PC-3 (cell line): Measurements from ENCODE around the gene PRSS27. TPM values are rescaled to one million over a fixed set of nuclear protein-coding genes. Genes with fewer than 3 reads are reported as not detected.

Experiments
- ATAC-seq: fragments of 200-7000 bp; cut with Tn5 transposase; 2 replicates; pipeline ENCODE4 v1.9.1; 2020; ENCODE audit warnings: mild to moderate bottlenecking, moderate library complexity
- BruUV-seq: library from RNA; stranded (reverse); fragments of 400-500 nt; replicated peaks from 2 replicates; lab custom pipeline; 2021; lab: Mats Ljungman, UMichigan
- CTCF ChIA-PET: fragments of 300-600 bp; sonication (Branson Sonifier 250); formaldehyde crosslinking; loops from one replicate; lab custom pipeline; 2022; ENCODE audit warnings: antibody characterized with exemption; lab: Charles Lee
- POLR2A ChIA-PET: fragments of 300-600 bp; sonication (Branson Sonifier 250); formaldehyde crosslinking; loops from one replicate; lab custom pipeline; 2022; ENCODE audit warnings: antibody characterized with exemption; ENCODE audit not compliant: unreplicated experiment; lab: Charles Lee
- DNase-seq: peaks from one replicate; pipeline ENCODE4 v3.0.0-alpha.2; 2015
- H2AFZ ChIP-seq: fragments of 300-600 bp; sonication (generic); 2 replicates; pipeline ENCODE4 v1.6.0; 2016; ENCODE audit warnings: antibody characterized with exemption, low read length
- H3F3A ChIP-seq: fragments of 300-600 bp; sonication (generic); one replicate; pipeline ENCODE4 v1.6.0; 2017; ENCODE audit warnings: antibody characterized with exemption, low read length, control low read depth, mild to moderate bottlenecking; ENCODE audit not compliant: unreplicated experiment
- H3K27ac ChIP-seq: fragments of 300-600 bp; sonication (generic); 2 replicates; pipeline ENCODE4 v1.5.1; 2016; ENCODE audit warnings: mild to moderate bottlenecking, low read length
- H3K27me3 ChIP-seq: fragments of 300-600 bp; sonication (generic); 2 replicates; pipeline ENCODE4 v1.6.1; 2016; ENCODE audit warnings: low read length, mixed read lengths
- H3K36me3 ChIP-seq: fragments of 300-600 bp; sonication (generic); 2 replicates; pipeline ENCODE4 v1.6.1; 2016; ENCODE audit warnings: low read depth, mixed run types, low read length, mixed read lengths
- H3K4me1 ChIP-seq: fragments of 300-600 bp; sonication (generic); 2 replicates; pipeline ENCODE4 v1.5.1; 2016; ENCODE audit warnings: low read length; ENCODE audit not compliant: insufficient read depth
- H3K4me2 ChIP-seq: fragments of 300-600 bp; sonication (generic); 2 replicates; pipeline ENCODE4 v1.6.0; 2016; ENCODE audit warnings: low read length
- H3K4me3 ChIP-seq: fragments of 300-600 bp; sonication (generic); 2 replicates; pipeline ENCODE4 v1.5.1; 2016; ENCODE audit warnings: mild to moderate bottlenecking, low read length, mixed read lengths
- H3K79me2 ChIP-seq: fragments of 300-600 bp; sonication (generic); 2 replicates; pipeline ENCODE4 v1.6.1; 2017; ENCODE audit warnings: low read length, mixed read lengths
- H3K9ac ChIP-seq: fragments of 300-600 bp; sonication (generic); 2 replicates; pipeline ENCODE4 v1.6.0; 2016; ENCODE audit warnings: mild to moderate bottlenecking, low read length
- H3K9me2 ChIP-seq: fragments of 300-600 bp; sonication (generic); replicated peaks from 2 replicates; pipeline ENCODE4 v1.6.1; 2016; ENCODE audit warnings: mixed run types, low read length, mixed read lengths
- H3K9me3 ChIP-seq: fragments of 300-600 bp; sonication (generic); 2 replicates; pipeline ENCODE4 v1.6.1; 2016; ENCODE audit warnings: low read length, mixed read lengths
- H4K20me1 ChIP-seq: fragments of 300-600 bp; sonication (generic); 2 replicates; pipeline ENCODE4 v1.6.1; 2016; ENCODE audit warnings: low read length, mixed read lengths
- EZH2 ChIP-seq: fragments of 300-600 bp; sonication (generic); IDR thresholded peaks from one replicate; pipeline ENCODE4 v1.6.1; 2017; ENCODE audit warnings: antibody characterized with exemption, mild to moderate bottlenecking, low read length; ENCODE audit not compliant: unreplicated experiment
- EZH2phosphoT487 ChIP-seq: fragments of 300-600 bp; sonication (generic); IDR thresholded peaks from 2 replicates; pipeline ENCODE4 v1.6.1; 2018; ENCODE audit warnings: mild to moderate bottlenecking, antibody characterized with exemption, low read length, borderline replicate concordance
- intact Hi-C: fragments of 100-400 bp; cut with micrococcal nuclease; formaldehyde crosslinking; loops from 2 replicates; pipeline ENCODE4 v1.9.0; 2023
- total RNA-seq: library from RNA; depleted of rRNA; stranded (reverse); fragments of >200 nt; gene quantifications from 2 replicates; pipeline ENCODE4 v1.2.3, GENCODE V29; 2014
- TF ChIP-seq, protein P1 (sequence below): fragments of 300-600 bp; sonication (generic); conservative IDR thresholded peaks from 2 replicates; pipeline ENCODE4 v1.5.1; 2017; ENCODE audit warnings: antibody characterized with exemption, low read depth, mild to moderate bottlenecking, low read length

Gene PRSS27
- total RNA-seq, 1 experiment from 2014 or later = 1.2 TPM

DNA sequence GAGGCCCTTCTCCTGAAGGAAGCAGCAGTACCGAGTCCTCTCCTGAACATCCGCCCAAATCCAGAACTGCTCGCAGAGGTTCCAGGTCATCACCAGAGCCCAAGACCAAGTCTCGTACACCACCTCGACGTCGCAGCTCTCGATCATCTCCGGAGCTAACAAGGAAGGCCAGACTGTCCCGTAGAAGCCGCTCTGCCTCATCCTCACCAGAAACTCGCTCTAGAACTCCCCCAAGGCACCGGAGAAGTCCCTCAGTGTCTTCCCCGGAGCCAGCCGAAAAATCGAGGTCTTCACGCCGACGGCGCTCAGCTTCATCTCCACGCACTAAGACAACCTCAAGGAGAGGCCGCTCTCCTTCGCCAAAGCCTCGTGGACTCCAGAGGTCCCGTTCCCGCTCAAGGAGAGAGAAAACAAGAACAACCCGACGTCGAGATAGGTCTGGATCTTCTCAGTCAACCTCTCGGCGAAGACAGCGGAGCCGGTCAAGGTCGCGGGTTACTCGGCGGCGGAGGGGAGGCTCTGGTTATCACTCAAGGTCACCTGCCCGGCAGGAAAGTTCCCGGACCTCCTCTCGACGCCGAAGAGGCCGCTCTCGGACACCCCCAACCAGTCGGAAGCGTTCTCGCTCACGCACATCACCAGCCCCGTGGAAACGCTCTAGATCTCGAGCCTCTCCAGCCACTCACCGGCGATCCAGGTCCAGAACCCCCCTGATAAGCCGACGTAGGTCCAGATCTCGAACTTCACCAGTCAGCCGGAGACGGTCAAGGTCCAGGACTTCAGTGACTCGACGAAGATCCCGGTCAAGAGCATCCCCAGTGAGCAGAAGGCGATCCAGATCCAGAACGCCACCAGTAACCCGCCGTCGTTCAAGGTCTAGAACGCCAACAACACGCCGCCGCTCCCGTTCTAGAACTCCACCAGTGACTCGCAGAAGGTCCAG, 45.7 kb upstream of the PRSS27 start:
- no TSS peak for BruUV-seq
- CTCF ChIA-PET = no interaction called here

DNA sequence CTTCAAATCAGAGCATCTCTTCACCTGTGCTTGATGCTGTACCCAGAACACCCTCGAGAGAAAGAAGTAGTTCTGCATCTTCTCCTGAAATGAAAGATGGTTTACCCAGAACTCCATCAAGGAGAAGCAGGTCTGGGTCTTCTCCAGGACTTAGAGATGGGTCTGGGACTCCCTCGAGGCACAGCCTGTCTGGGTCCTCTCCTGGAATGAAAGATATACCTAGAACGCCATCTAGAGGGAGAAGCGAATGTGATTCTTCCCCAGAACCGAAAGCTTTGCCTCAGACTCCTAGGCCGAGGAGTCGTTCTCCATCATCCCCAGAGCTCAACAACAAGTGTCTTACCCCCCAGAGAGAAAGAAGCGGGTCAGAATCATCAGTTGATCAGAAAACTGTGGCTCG, 44.7 kb upstream of the PRSS27 start:
- ATAC-seq = no peak
- Histone ChIP-seq H3K4me3 (no peak overlapping the region), H4K20me1 (peaks cover 43% of the 10 kb centered on the region), H3K4me2 (no peak overlapping the region), H3K79me2 (peaks cover 78% of the 10 kb centered on the region), H3K27ac (no peak overlapping the region), H3K9me2 (no peaks in the 10 kb centered on the region), H3K4me1 (no peaks in the 10 kb centered on the region), H3K9me3 (no peaks in the 10 kb centered on the region), H3K36me3 (peaks cover 89% of the 10 kb centered on the region), H3K9ac (no peak overlapping the region), H3F3A (no peaks in the 10 kb centered on the region), H3K27me3 (no peaks in the 10 kb centered on the region), H2AFZ (no peak overlapping the region)
- intact Hi-C loops = no loop called here
- BruUV-seq = no TSS peak
- ChIA-PET POLR2A (no interaction called here), CTCF (no interaction called here)
- TF ChIP-seq EZH2phosphoT487 (no peak), EZH2 (no peak)
- TF ChIP-seq, protein P1, sequence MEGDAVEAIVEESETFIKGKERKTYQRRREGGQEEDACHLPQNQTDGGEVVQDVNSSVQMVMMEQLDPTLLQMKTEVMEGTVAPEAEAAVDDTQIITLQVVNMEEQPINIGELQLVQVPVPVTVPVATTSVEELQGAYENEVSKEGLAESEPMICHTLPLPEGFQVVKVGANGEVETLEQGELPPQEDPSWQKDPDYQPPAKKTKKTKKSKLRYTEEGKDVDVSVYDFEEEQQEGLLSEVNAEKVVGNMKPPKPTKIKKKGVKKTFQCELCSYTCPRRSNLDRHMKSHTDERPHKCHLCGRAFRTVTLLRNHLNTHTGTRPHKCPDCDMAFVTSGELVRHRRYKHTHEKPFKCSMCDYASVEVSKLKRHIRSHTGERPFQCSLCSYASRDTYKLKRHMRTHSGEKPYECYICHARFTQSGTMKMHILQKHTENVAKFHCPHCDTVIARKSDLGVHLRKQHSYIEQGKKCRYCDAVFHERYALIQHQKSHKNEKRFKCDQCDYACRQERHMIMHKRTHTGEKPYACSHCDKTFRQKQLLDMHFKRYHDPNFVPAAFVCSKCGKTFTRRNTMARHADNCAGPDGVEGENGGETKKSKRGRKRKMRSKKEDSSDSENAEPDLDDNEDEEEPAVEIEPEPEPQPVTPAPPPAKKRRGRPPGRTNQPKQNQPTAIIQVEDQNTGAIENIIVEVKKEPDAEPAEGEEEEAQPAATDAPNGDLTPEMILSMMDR = peak; percentile 33; the same call in 1 of the 2 replicates
- no peak for DNase-seq

More for the DNA sequence above, 45.7 kb upstream of the PRSS27 start:
- Histone ChIP-seq H3K27ac (no peak overlapping the region), H3K36me3 (peaks cover 85% of the 10 kb centered on the region), H3K9me2 (no peaks in the 10 kb centered on the region), H3K79me2 (peaks cover 68% of the 10 kb centered on the region), H3K27me3 (no peaks in the 10 kb centered on the region), H3K4me2 (no peak overlapping the region), H4K20me1 (peaks cover 40% of the 10 kb centered on the region), H3F3A (no peaks in the 10 kb centered on the region), H3K4me1 (no peaks in the 10 kb centered on the region), H3K9me3 (no peaks in the 10 kb centered on the region), H2AFZ (no peak overlapping the region), H3K9ac (no peak overlapping the region), H3K4me3 (no peak overlapping the region)
- POLR2A ChIA-PET = no interaction called here
- intact Hi-C loops = no loop called here
- TF ChIP-seq EZH2 (no peak), EZH2phosphoT487 (no peak)
- TF ChIP-seq, protein P1 = no peak
- ATAC-seq = no peak
- no peak for DNase-seq

DNA sequence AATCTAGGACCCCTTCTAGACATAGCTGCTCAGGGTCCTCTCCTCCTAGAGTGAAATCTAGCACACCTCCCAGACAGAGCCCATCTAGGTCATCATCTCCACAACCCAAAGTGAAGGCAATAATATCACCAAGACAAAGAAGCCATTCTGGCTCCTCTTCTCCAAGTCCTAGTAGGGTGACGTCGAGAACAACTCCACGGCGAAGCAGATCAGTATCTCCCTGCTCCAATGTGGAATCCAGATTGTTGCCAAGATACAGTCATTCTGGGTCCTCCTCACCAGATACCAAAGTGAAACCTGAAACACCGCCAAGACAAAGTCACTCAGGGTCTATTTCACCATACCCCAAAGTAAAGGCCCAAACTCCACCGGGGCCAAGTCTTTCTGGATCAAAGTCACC, 43.1 kb upstream of the PRSS27 start:
- Histone ChIP-seq H3K36me3 (peaks cover 98% of the 10 kb centered on the region), H2AFZ (no peak overlapping the region), H3K4me1 (no peaks in the 10 kb centered on the region), H3K27me3 (no peaks in the 10 kb centered on the region), H4K20me1 (peaks cover 55% of the 10 kb centered on the region), H3K27ac (no peak overlapping the region), H3K4me2 (no peak overlapping the region), H3K4me3 (no peak overlapping the region), H3K79me2 (peaks cover 94% of the 10 kb centered on the region), H3F3A (no peaks in the 10 kb centered on the region), H3K9me3 (no peaks in the 10 kb centered on the region), H3K9ac (no peak overlapping the region), H3K9me2 (no peaks in the 10 kb centered on the region)
- BruUV-seq = no TSS peak
- DNase-seq (no peak), ATAC-seq (no peak)
- ChIA-PET CTCF (no interaction called here), POLR2A (no interaction called here)
- no peak for TF ChIP-seq EZH2phosphoT487
- TF ChIP-seq, protein P1 = no peak
- no peak for TF ChIP-seq EZH2
- intact Hi-C loops = no loop called here
